GM19043 (cell line): Measurements from ENCODE around the gene GOLGA3.
"Not testable (repeated sequence)": the region's sequence is repeated elsewhere in the genome, so short reads cannot be mapped to it uniquely, and the experiment has no call there.

Source experiments
- ATAC-seq: cut with Tn5 transposase; IDR thresholded peaks from one replicate; pipeline ENCODE4 v1.9.1; 2021; ENCODE audit warnings: low read depth; ENCODE audit not compliant: unreplicated experiment

GOLGA3 gene

GRCh38 chr12:132847363-132848356 is 19.0 kb upstream of the GOLGA3 start:
- no peak for ATAC-seq

GRCh38 chr12:132844681-132845080 is 16.0 kb upstream of the GOLGA3 start:
- ATAC-seq, result not testable (repeated sequence)

- ATAC-seq, result no peak
These were observed 13.9 kb upstream of the GOLGA3 start for GRCh38 chr12:132842449-132843045.

GRCh38 chr12:132841151-132841550 is 12.5 kb upstream of the GOLGA3 start:
- ATAC-seq, result no peak

GRCh38 chr12:132840536-132840935 is 11.9 kb upstream of the GOLGA3 start:
- no peak for ATAC-seq

- no peak for ATAC-seq
These were observed 11.0 kb upstream of the GOLGA3 start for GRCh38 chr12:132839558-132840235.

GRCh38 chr12:132838410-132839080 is 9.9 kb upstream of the GOLGA3 start:
- no peak for ATAC-seq

- ATAC-seq, result no peak
These were observed 9.2 kb upstream of the GOLGA3 start for GRCh38 chr12:132837693-132838409.

GRCh38 chr12:132836795-132837331 is 8.2 kb upstream of the GOLGA3 start:
- ATAC-seq, result no peak

- not testable (repeated sequence) for ATAC-seq
These were observed 7.6 kb upstream of the GOLGA3 start for GRCh38 chr12:132836230-132836629.

GRCh38 chr12:132835076-132836025 is 6.7 kb upstream of the GOLGA3 start:
- no peak for ATAC-seq

- no peak for ATAC-seq
These were observed 5.6 kb upstream of the GOLGA3 start for GRCh38 chr12:132834181-132834711.

- no peak for ATAC-seq
These were observed 4.7 kb upstream of the GOLGA3 start for GRCh38 chr12:132833341-132833740.

- no peak for ATAC-seq
These were observed 3.1 kb upstream of the GOLGA3 start for GRCh38 chr12:132831771-132832170.

- peak; percentile 14 for ATAC-seq
These were observed 636 bp downstream of the GOLGA3 start for GRCh38 chr12:132827763-132828703.

GRCh38 chr12:132825861-132826260 is 2.8 kb downstream of the GOLGA3 start:
- ATAC-seq, result no peak

- no peak for ATAC-seq
These were observed 3.6 kb downstream of the GOLGA3 start for GRCh38 chr12:132825089-132825488.
